Activated T-helper 17 cell treated with anti-CD3 and anti-CD28 coated beads, Interleukin-2, amount 50 U/mL, for 72 hours (primary cell): ENCODE results near the gene IRX4. TPM values are rescaled to one million over a fixed set of nuclear protein-coding genes. Genes with fewer than 3 reads are reported as not detected.
"Not testable (repeated sequence)": the region's sequence is repeated elsewhere in the genome, so short reads cannot be mapped to it uniquely, and the experiment has no call there.

Experiments
- ATAC-seq: fragments of 150-1000 bp; cut with Tn5 transposase; replicated peaks from 2 replicates; pipeline ENCODE4 v1.10.0; 2021; ENCODE audit warnings: mild to moderate bottlenecking, moderate library complexity
- H3K27ac Mint-ChIP-seq: one replicate; pipeline ENCODE4 v1.8.0; 2022; ENCODE audit warnings: mixed read lengths
- H3K27me3 Mint-ChIP-seq: one replicate; pipeline ENCODE4 v1.8.0; 2022; ENCODE audit warnings: mixed read lengths
- H3K36me3 Mint-ChIP-seq: one replicate; pipeline ENCODE4 v1.8.0; 2022; ENCODE audit warnings: low read depth, mild to moderate bottlenecking, mixed read lengths
- H3K4me1 Mint-ChIP-seq: one replicate; pipeline ENCODE4 v1.8.0; 2022; ENCODE audit warnings: mixed read lengths
- H3K4me3 Mint-ChIP-seq: one replicate; pipeline ENCODE4 v1.8.0; 2022; ENCODE audit warnings: mild to moderate bottlenecking, mixed read lengths
- H3K9me3 Mint-ChIP-seq: one replicate; pipeline ENCODE4 v1.8.0; 2022; ENCODE audit warnings: mixed read lengths
- total RNA-seq, 2 donors: library from RNA; stranded (reverse); gene quantifications; one replicate each; pipeline ENCODE4 v1.2.3, GENCODE V29; 2022

The IRX4 gene
- total RNA-seq, 2 donors from 2014 or later: not detected

DNA sequence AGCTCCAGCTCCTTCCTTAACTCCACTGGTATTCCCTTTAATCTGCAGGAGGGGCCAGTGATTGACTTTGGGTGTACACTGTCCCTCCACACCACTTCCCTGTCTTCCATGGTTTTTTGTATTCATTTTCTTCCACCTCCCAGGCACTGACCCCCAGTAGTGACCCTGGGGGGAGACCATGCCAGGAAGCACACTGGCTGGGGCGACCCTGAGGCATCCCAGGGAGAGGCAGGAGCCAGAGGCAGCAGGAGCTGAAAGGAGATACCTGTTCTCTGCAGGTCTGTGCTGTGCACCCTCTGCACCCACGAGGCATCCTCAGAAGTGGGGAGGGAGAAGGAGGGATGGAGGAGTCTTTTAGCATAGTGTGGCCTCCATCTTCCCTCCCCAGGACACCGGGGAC is 27.6 kb downstream of the IRX4 start:
- no peak for ATAC-seq
- peaks cover 34% of the 10 kb centered on the region for H3K27me3 Mint-ChIP-seq
- H3K36me3 Mint-ChIP-seq: no peaks in the 10 kb centered on the region
- H3K4me3 Mint-ChIP-seq: no peak overlapping the region
- H3K4me1 Mint-ChIP-seq: no peaks in the 10 kb centered on the region
- H3K9me3 Mint-ChIP-seq: no peaks in the 10 kb centered on the region
- H3K27ac Mint-ChIP-seq: no peak overlapping the region

DNA sequence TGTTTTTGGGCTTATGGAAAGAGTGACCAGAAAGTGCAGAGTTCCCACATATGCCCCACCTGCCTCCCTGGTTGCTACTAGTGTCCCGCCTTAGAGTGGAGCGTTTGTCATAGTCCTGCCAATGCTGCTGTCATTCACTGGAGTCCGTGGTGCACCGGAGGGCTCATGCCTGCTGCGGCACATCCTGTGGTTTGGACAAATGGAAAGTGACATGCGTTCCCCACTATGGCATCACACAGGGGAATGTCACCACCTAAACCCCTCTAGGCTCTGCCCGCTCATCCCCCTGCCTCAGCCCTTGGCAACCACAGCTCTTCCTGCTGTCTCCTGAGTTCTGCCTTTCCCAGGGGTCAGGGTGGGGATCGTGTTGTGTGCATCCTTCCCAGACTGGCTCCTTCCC is 29.2 kb downstream of the IRX4 start:
- Mint-ChIP-seq H3K4me3 (no peak overlapping the region), H3K4me1 (no peaks in the 10 kb centered on the region), H3K27ac (no peak overlapping the region), H3K9me3 (no peaks in the 10 kb centered on the region), H3K27me3 (peaks cover 38% of the 10 kb centered on the region), H3K36me3 (no peaks in the 10 kb centered on the region)
- no peak for ATAC-seq

DNA sequence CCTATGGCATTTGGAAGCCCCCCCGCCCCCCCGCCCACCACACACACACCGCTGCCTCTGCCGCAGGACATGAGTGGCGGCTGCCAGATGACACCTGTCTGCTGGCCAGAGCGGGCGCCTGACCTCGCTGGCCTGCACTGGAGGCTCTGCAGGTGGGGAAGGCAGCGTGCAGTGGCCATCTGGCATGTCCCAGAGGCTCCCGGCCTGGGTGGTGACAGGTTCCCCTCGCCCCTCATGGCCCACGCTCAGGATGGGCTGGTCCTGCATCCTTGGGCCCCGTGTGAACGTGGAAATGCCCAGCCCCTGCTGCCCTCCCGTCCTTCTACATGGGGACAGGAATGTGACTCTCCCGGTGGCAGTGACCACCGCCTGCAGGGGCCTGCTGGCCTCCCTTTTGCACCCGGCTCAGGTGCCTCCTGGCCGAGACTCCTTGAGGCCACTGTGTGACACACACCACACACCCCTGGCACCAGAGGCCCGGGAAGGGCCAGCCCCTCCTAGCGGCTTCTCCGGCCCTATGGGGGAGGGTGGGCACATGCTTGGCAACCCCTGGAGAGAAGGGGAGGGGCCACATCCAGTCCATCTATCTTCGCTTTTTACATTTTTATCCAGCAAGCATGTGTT is 30.3 kb downstream of the IRX4 start:
- ATAC-seq: no peak
- Mint-ChIP-seq H3K27ac (no peak overlapping the region), H3K4me1 (no peaks in the 10 kb centered on the region), H3K36me3 (no peaks in the 10 kb centered on the region), H3K4me3 (no peak overlapping the region), H3K9me3 (no peaks in the 10 kb centered on the region), H3K27me3 (peaks cover 42% of the 10 kb centered on the region)

DNA sequence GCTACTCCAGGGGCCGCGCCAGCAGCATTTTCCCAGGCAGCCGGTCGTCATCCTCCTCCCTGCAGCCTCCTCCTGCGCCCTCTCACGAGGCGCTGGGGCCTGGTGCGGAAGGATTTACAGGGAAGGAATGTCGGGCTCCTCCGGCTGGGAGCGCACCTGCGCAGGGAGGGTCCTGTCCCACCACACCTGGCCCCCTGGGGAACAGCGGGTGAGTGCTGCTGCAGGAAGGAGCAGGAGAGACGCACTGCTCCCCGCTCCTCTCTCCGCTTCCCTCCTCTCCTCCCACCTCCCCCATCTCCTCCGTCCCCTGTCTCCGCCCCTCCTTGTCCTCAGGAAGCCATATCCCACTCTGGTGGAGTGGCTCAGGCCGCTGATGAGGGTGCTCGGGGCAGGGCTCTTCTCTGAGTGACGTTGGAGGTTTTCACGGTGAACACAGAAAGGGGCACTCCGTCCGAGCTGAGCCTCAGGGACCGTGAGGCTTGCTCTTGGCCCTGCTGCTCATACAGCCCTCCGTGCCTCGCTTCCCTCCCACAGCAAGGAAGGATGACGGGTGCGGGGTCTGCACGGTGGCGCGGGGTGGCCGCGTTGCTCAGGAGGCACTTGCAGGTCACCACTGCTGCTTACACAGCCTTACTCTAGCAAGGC is 31.3 kb downstream of the IRX4 start:
- H3K27ac Mint-ChIP-seq: no peak overlapping the region
- H3K36me3 Mint-ChIP-seq: no peaks in the 10 kb centered on the region
- no peaks in the 10 kb centered on the region for H3K4me1 Mint-ChIP-seq
- H3K4me3 Mint-ChIP-seq: no peak overlapping the region
- no peaks in the 10 kb centered on the region for H3K9me3 Mint-ChIP-seq
- H3K27me3 Mint-ChIP-seq: peaks cover 42% of the 10 kb centered on the region
- no peak for ATAC-seq

DNA sequence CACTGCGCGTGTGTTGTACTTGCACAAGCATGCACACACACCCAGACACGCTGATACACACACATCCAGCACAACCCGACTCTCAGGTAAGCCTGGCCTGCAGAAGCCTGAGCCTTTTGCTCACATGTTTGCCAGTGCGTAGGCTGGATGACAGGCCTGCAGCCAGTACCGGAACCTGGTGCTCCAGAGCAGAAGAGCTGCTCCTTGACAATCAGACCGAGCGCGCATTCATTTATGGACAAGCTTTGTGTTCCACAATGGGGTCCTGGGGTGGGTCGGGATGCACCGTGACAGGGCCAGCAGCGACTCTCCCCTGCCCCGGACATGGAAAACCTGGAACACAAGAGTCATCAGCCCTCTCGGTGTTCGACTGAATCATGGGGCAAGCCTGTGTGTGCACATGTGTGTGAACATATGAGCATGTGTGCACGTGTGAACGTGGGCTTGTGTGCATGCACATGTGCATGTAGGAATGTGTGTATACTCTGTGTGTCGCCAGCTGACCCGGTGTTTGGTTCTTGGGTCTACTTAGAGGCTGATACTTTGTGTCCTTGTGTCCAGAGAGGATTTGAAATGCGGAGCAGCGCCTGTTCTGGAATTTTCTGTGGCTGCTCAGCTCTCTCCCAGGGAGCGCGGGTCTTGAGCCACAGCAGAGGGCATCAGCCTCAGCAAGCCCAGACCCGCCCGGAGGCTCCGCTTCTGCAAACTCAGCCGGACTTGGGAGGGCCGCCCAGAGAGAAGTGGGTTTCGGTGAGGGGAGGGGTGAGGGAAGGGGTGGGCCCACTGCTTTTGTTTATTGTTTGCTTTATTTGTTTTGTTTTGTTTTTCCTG is 32.2 kb downstream of the IRX4 start:
- no peaks in the 10 kb centered on the region for H3K36me3 Mint-ChIP-seq
- H3K27me3 Mint-ChIP-seq: peaks cover 36% of the 10 kb centered on the region
- H3K9me3 Mint-ChIP-seq: no peaks in the 10 kb centered on the region
- no peak overlapping the region for H3K27ac Mint-ChIP-seq
- no peak overlapping the region for H3K4me3 Mint-ChIP-seq
- ATAC-seq: no peak
- no peaks in the 10 kb centered on the region for H3K4me1 Mint-ChIP-seq

DNA sequence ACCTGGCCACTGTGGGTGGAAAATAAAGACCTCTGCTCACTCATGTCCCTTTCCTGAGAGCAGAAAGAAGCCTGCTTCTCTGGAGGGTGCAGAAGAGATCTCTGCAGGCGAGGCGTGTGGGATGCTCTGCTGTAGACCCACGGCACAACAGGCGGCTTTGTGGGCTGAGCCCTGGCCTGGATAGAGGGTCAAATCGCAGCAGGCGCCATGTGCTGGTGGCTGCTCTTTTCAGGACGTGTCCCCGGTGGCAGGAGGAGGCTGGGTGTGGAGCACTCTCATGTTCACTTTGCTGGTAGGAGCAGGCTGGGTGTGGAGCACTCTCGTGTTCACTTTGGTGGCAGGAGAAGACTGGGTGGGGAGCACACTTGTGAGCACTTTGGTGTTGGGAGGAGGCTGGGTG is 35.1 kb downstream of the IRX4 start:
- no peaks in the 10 kb centered on the region for H3K9me3 Mint-ChIP-seq
- H3K4me1 Mint-ChIP-seq: no peaks in the 10 kb centered on the region
- no peaks in the 10 kb centered on the region for H3K36me3 Mint-ChIP-seq
- H3K27me3 Mint-ChIP-seq: peaks cover 11% of the 10 kb centered on the region
- no peak for ATAC-seq
- no peak overlapping the region for H3K27ac Mint-ChIP-seq
- H3K4me3 Mint-ChIP-seq: no peak overlapping the region

DNA sequence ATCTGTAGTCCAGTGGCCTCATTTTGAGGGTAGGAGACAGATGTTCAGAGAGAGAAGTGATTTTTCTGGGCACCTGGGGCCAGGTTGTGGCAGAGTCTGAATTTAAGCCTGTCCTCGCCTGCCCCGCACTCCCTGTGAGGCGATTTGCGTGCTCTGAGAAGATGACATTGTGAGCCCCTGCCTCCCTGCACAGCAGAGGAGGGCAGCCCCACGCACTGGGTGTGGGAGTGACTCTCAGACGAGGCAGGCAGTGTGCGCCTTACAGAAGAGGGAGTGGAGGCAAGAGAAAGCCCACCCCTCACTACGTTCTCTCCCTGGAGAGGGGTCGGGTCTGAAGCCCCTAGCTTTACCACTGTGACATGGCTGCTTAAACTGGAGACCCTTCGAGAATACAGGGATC is 35.7 kb downstream of the IRX4 start:
- ATAC-seq: no peak
- Mint-ChIP-seq H3K27ac (no peak overlapping the region), H3K36me3 (no peaks in the 10 kb centered on the region), H3K27me3 (peaks cover 11% of the 10 kb centered on the region), H3K4me3 (no peak overlapping the region), H3K4me1 (no peaks in the 10 kb centered on the region), H3K9me3 (no peaks in the 10 kb centered on the region)

DNA sequence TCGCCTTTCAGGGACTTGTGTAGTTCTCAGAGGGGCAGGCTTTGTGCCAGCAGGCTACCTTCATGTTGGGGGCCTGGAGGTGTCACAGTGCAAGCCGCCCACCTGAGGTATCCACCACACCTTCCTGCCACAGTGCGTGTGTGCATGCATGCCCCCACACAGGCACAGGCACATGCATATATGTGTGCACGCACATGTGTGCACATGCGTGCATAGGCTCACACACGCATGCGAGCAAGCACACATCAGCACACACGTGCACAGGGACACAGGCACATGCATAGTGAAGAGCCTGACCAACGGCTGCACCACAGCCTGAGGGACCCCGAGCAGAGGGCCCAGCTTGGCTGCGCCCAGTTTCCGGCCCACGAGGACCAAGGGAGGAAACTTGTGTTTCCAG is 36.1 kb downstream of the IRX4 start:
- no peaks in the 10 kb centered on the region for H3K4me1 Mint-ChIP-seq
- H3K4me3 Mint-ChIP-seq: no peak overlapping the region
- peaks cover 11% of the 10 kb centered on the region for H3K27me3 Mint-ChIP-seq
- H3K36me3 Mint-ChIP-seq: no peaks in the 10 kb centered on the region
- ATAC-seq: no peak
- no peaks in the 10 kb centered on the region for H3K9me3 Mint-ChIP-seq
- H3K27ac Mint-ChIP-seq: no peak overlapping the region

DNA sequence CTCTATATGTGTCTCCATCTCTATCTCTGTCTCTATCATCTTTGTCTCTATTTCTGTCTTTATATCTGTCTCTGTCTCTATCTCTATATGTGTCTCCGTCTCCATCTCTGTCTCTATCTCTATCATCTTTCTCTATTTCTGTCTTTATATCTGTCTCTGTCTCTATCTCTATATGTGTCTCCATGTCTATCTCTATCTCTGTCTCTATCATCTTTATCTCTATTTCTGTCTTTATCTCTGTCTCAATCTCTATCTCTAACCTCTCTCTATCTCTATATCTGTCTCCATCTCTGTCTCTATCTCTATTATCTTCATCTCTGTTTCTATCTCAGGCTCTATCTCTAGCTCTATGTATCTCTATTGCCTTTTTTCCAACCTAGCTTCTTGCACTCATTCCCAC is 37.0 kb downstream of the IRX4 start:
- Mint-ChIP-seq H3K27me3 (peaks cover 7% of the 10 kb centered on the region), H3K36me3 (no peaks in the 10 kb centered on the region), H3K9me3 (no peaks in the 10 kb centered on the region), H3K27ac (no peak overlapping the region), H3K4me3 (no peak overlapping the region), H3K4me1 (no peaks in the 10 kb centered on the region)
- no peak for ATAC-seq

DNA sequence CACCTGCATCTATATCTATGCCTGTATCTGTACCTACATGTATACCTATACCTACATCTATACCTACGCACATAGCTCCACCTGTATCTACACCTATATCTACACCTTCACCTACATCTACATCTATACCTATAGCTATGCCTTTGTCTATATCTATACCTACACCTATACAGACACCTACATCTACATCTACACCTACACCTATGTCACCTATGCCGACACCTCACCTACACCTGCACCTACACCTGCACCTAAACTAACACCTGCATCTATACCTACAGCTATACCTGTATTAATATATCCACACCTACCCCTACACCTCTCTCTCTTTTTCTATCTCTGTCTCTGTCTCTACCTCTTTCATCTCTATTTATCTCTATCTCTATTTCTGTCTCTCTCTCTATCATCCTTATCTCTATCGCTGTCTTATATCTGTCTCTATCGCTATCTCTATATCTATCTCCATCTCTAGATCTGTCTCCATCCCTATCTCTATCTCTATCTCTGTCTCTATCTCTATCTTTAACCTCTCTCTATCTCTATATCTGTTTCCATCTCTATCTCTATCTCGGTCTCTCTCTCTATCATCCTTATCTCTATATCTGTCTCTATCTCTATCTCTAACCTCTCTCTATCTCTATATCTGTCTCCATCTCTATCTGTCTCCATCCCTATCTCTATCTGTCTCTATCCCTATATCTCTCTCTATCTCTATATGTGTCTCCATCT is 37.9 kb downstream of the IRX4 start:
- Mint-ChIP-seq H3K36me3 (no peaks in the 10 kb centered on the region), H3K27ac (no peak overlapping the region), H3K4me1 (no peaks in the 10 kb centered on the region), H3K9me3 (no peaks in the 10 kb centered on the region), H3K27me3 (peaks cover 13% of the 10 kb centered on the region), H3K4me3 (no peak overlapping the region)
- ATAC-seq: no peak

DNA sequence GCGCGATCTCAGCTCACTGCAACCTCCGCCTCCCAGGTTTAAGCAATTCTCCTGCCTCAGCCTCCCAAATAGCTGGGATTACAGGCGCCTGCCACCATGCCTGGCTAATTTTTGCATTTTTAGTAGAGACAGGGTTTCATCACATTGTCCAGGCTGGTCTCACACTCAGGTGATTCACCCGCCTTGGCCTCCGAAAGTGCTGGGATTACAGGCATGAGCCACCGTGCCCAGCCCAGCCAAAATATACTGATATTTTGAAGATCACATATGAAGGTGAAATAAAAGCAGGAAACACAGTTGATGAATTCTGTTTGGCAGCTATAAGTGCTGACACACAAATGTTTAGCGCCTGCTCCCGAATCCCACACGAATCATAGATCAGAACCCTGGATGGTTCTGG is 39.0 kb downstream of the IRX4 start:
- peaks cover 18% of the 10 kb centered on the region for H3K27me3 Mint-ChIP-seq
- H3K27ac Mint-ChIP-seq, H3K4me3 Mint-ChIP-seq, ATAC-seq, H3K4me1 Mint-ChIP-seq, H3K9me3 Mint-ChIP-seq, H3K36me3 Mint-ChIP-seq: not testable (repeated sequence)

DNA sequence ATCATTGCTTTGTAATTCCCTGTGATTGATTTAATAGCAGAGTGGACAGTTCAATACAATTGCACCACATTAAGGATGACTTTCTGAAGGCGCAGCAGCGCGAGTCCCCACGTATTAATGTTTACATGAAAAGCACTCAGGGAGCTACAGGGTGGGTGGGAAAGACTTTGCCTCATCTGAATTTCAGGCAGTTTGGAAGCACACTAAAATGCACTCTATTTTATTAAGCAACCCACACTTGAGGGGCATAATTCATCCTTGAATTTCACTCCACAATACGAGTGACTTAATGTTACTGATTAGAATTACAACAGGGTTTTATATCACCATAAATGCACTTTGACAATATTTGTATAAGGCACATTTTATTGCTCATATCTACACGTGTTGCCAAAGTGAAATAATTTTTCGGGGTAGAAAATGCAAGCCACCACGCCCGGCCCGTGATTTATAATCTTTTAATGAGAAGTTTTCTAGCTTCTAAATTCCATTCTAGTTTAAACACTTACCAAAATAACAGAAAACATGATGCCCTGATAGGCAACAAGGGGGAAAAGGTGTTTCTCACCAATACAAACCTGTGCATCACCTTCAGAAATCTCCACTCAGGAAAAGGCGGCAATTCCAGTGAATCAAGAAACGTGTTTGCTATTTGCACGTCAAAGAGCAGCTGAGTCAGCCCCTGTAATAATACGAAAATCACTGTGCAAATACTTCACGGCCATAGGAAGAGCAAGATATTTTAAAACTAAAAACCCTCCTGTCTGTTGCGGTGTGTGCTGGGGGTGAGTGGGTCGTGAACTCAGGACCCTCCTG is 40.5 kb downstream of the IRX4 start:
- H3K36me3 Mint-ChIP-seq: no peaks in the 10 kb centered on the region
- peaks cover 17% of the 10 kb centered on the region for H3K27me3 Mint-ChIP-seq
- no peak overlapping the region for H3K27ac Mint-ChIP-seq
- no peaks in the 10 kb centered on the region for H3K9me3 Mint-ChIP-seq
- no peak overlapping the region for H3K4me3 Mint-ChIP-seq
- ATAC-seq: no peak
- no peaks in the 10 kb centered on the region for H3K4me1 Mint-ChIP-seq

DNA sequence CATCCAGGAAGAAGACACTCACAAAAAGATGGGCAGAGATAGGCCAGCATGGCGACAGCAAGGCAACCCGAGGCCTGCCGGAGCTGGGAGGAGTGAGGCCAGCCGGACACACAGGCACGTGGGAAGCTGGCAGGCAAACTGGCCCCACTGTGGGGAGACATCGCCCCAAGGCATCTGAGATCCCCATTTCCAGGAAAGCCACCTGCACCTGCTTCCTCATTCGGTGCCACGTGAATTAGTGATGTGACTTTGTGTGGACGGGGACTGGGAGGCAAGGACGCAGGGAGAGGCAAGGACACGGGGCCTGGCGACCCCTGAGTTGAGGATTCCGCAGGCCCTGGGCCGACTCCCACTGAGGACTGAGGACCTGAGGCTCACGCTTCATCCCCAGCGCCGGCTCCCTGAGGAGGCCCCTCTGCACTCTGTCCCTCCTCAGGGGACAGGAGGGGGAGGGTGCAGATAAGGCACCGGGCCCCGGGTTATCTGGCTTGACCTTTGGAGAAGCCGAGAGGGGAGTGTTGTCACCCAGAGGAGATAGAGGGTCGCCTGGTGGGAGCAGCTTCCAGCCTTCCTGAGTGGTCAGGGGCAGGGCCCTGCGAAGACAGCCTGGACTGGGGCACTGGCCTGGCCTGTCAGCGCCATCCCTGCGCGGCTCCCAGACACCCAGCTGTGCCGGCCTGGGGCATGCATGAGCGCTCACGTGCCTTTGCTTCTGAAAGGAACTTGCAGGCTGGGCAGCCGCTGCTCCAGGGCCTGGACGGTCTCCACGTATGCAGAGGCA is 41.8 kb downstream of the IRX4 start:
- H3K9me3 Mint-ChIP-seq: no peaks in the 10 kb centered on the region
- no peak overlapping the region for H3K27ac Mint-ChIP-seq
- peaks cover 20% of the 10 kb centered on the region for H3K27me3 Mint-ChIP-seq
- no peak overlapping the region for H3K4me3 Mint-ChIP-seq
- no peaks in the 10 kb centered on the region for H3K36me3 Mint-ChIP-seq
- ATAC-seq: no peak
- no peaks in the 10 kb centered on the region for H3K4me1 Mint-ChIP-seq
